Measurements from ENCODE around the gene LTBP2.

LTBP2 gene

DNA sequence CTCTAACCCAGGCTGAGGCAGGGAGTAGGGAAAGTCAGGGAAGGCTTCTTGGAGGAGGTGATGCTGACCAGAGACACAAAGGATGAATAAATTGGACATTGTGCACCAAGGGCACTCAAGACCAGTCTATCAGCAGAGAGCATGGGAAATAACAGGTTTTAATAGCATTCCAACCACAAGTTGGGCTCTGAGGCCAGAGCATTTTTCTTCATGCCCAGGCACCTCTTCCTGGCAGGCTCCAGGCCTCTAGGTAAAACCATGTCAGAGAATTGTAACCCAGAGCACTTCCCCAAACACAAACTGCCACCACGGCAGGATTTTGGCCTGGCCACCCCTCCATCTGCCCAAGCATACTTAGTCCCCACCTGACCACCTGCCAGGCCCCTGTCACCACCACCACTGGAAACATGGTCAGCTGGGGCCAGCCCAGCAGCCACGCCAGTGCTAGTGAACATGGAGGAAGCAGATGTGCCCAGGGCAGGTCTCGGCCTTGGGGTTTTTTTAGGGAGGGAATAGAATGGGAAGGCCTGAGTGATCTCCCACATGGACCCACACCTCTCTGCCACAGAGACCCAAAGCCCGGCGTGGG lies 22.7 kb downstream of the LTBP2 start:
- DNase-seq: no peak

DNA sequence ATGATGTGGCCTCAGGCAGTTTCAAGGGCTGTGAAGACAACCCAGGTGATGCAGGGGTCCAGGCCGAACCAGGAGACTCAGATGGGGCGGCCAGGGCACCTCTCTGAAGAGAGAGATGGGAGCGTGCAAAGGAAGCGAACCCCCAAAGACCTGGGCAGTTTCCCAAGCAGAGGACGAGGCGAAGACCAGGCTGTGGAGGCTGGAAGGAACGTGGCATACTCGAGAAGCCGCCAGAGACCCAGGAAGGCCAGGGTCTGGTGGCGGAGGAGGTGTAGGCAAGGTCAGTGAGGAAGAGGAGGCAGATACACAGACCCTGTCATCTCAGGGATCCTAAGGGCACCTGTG lies 24.7 kb downstream of the LTBP2 start:
- DNase-seq: no peak

DNA sequence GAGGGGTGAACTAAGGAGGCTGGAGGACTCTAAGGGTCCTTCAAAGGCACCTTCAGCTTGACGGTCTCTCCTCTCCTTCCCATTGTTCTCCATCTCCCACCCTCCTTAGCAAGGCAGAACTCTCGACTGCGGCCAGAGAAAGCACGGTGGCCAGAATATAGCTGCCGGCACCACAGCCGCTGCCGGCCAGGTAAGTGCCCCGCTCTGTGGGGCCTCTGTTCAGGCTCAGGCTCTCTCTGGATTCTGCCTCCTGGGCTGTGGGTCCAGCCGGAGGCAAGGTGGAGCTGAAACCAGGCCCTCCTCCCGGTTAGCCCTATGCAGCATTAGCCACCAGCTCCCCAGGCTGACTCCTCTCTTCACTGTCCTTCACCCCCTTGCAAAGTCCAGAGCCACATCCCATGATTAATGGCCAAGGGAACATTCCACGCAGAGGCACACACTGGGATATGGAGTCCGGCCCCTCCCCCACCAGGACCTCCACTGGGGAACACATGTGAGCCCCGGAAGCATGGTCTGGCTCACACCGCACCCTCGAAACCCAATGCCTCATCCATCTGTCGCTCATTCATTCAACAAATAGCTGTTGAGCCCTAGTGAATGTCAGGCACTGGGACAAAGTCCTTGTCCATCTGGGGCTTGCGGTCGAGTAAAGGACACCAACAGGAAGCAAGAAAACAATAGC lies 25.2 kb downstream of the LTBP2 start:
- DNase-seq: no peak

DNA sequence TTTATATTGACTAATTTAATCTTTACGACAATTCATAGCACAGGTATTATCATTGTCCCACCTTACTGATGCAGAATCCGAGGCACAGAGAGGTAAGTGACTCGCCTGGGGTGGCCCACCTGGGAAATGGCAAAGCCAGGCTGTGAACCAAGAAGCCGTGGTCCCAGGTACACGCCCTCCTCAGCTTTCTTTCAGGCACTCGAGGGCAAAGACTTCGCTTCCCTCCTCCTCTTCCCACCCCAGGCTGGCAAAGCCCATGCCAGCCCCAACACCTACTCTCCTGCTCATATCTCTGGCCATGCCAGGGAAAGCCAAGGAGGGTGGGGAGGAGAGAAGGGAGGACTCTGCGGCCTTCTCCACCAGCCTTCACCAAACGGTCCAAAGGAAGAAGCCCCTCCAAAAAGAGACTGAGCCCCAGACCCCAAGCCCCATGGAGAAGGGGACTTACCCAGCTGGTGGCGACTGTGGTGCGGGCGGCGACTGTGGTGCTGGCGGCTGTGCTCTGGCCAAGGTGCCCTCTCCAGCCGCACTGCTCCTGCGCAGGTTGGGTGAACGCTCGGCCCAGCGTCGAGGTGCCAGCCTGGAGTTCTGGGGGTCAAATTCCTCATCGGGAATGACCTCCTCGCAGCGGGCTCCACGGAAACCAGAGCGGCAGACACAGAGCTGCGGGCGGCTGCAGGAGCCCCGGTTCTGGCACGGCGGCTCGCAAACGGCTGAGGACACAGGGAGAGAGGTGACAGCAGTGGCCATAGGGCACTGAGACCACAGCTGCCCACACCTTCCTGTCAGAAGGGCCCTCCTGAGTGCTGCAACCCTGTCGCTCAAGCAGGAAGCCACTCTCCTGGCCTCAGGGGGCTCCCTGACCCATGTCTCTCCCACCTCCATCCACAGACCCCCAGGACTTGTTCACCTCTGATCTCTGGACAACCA lies 26.4 kb downstream of the LTBP2 start:
- DNase-seq: no peak

DNA sequence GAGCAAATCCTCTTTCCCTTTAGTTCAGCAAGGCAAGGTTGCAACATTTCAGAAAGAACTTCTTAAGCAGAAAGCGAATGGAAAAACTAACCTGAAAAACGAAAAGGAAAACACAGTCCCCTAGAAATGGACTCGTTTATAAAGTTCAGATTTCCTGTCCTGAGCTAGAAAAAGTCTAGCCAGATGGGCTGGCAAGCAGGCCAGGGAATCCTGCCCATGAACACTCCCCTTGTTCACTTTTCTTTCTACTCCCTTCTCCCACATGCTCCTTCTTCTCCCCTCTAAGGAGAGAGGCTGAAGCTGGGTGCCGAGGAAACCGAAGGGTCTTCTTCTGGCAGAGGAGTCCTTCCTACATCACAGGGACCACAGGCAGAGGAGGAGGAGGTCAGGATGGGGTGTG lies 27.1 kb downstream of the LTBP2 start:
- DNase-seq: no peak

DNA sequence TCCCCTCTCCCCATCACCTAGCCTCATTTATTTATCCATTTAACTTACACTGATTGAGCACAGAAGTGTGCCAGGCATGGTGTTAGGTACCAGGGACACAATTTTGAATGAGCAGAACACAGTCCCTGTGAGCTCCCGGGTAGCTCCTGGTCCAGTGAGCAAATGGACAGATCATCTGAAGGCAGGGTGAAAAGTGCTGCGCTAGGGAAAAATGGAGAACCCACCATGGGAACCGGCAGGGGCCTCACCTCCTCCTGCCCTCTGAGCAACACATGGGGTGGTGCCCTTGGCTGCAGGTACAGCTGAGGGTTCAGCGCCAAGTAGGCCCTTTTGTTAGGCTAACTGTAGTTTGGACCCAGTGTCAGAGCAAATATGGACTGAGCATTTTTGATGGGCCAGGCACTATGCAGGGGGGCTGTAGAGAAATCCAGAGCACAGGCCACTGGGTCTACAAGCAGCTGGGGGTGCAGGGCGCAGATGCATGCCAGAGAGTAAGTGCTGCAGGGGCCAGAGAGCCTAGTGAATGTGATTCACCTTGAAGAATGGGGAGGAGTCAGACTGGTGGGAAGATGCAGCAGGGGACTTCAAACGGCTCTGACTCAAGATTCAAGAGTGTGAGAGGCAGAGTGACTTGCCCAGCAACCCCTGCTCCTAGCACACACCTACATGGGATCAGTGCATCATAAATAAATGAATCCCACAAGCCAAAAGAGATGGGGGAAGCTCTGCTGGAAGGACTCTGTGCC lies 28.2 kb downstream of the LTBP2 start:
- no peak for DNase-seq

DNA sequence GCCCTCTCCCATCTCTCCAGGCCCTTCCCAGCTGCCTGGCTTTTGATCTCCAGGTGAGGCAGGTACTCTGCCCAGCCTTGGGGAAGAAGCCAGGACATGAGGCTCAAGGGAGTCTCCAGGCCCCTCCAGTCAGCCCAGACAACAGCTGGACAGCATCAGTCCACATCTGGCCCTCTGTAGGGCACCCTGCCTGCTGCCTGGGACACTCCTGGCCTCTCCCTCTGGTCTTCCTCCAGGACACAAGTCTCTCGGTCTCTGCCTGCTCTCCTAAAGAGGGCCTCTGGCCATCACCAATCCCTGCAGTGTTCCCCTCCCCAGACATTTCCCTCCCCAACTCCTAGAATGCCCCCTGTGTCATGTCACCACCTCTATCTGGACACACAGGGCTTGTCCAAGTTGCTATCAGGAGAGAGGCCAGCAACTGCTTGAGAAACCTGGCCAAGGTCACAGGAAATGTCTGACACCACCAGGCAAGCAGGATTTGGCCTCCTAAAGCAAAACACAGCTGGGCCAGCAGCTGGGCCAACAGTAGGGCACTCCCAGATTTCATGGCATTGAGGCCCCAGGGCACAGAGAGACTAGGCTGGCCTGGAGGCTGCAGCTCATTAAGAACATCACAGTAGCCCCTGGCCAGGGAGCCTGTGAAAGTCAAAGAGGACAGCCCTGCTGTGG lies 29.0 kb downstream of the LTBP2 start:
- no peak for DNase-seq

DNA sequence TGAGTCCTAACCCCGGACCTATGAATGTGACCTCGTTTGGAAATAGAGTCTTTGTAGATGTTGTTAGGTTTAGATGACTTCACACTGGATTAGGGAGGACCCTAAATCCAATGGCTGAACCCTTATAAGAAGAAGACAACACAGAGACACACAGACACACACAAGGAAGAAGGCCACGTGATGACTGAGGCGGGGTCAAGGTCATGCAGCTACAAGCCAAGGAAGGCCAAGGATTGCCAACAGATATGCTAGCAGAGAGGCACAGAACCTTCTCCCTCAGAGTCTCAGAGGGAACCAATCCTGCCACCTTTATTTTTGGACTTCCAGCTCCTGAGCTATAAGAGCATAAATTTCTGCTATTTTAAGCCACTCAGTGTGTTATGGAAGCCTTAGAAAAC lies 31.8 kb downstream of the LTBP2 start:
- DNase-seq: no peak

DNA sequence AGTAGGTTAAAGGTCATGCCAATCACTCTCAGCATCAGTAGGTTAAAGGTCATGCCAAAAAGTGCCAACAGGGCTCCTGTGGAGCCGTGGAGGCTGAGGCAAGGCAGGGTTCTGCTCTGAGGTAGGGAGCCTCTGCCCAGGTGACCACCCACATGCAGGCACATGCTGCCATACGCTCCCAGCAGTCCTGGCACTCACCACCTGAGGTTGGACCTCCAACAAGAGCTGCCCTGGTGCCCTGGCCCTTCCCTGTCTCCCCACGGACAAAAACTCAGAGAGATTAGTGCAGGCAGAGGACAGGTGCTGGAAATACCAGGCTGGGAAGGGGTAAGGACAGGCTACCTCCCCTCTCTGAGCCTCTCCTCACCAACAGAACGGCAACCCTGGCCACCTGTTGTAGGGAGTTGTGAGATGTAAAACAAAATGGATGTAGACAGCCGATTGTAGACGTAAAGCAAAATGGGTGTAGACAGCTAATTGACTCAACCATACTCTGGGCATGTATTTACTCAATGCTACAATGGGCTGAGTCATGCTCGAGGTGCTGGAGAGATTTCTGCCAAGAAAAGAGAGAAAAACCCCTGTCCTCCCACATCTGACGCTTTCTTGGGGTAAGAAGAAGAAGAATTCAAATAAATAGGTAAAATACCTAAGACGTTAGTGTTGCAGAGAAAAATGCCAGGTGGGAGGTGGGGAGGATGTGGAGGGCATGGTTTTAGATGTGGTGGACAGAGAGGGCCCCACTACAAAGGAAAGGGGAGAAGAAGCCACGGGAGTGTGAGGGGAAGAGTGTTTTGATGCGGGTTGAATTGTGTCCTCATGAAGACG lies 32.4 kb downstream of the LTBP2 start:
- no peak for DNase-seq

DNA sequence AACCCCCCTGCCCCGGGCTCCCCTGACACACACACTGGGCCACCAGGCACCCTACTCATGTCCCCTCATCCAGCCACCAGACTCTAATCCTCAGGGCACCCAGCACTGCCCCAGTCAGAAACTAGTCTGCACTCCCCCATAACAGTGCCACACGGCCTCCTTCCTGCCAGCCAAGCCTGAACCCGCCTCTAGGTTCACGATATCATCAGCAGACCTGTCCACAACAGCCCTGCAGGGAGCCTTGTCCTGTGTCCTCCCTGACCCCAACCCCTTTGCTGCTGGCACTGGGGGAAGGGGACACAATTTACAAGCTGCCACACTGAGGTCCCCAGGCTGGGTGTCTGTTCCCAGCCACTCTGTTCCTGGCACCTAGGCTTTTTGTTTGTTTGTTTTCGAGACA lies 33.6 kb downstream of the LTBP2 start:
- DNase-seq: no peak

DNA sequence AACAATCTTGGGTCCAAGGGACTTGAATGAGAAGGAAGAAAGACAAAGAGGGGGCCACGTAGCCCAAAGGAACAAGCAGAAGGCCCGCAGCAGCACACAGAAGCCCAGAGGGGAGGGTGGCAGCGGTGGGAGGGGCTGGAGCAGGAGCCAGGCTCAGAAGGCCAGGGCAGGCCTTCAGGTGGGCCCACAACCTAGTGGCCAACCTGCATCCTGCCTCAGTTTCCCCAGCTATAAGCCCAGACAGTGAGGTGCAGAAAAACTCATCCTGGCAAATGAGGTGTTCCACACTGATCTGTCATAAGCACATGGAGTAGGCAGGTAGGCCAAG lies 34.1 kb downstream of the LTBP2 start:
- no peak for DNase-seq

DNA sequence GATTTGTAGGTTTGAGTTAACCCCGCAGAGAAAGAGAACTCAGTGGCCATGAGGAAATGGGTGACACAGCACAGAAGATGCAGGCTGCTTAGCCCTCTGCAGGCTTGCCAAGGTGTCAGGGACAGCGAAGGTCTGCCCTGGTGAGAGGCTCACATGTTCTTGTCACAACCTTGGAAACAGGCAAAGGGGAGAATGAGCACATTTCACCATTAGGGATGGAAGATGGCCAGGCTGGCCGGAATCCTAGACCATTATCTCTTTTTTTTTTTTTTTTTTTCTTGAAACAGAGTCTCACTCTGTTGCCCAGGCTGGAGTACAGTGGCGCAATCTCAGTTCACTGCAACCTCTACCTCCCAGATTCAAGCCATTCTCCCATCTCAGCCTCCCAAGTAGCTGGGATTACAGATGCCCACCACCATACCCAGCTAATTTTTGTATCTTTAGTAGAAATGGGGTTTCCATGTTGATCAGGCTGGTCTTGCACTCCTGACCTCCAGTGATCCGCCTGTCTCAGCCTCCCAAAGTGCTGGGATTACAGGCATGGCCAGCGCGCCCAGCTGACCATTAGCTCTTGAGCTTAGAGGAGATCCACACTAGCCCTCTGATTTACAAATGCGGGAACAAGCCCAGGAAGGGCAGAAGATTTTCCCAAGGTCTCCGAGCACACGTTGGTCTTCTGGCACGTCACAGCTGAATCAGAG lies 34.6 kb downstream of the LTBP2 start:
- DNase-seq: no peak

DNA sequence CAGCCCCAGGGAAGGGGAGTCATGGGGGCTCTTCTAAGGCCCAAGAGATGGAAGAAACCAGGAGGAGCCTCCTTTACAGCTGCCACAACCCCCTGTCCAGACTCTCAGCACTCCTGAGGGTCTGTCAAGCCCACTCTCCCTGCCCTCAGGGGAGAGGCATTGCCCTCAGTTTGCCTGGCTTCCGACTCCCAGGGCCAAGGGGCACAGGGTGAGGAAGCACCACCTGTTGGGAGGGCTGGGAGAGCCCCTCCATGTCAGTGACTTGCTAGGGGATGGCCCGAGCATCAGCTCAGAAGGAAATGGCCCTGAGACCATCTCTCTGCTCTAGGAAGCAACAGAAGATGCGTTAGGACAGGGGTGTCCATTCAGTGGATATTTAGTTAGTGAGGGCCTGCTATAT lies 36.1 kb downstream of the LTBP2 start:
- DNase-seq: no peak

DNA sequence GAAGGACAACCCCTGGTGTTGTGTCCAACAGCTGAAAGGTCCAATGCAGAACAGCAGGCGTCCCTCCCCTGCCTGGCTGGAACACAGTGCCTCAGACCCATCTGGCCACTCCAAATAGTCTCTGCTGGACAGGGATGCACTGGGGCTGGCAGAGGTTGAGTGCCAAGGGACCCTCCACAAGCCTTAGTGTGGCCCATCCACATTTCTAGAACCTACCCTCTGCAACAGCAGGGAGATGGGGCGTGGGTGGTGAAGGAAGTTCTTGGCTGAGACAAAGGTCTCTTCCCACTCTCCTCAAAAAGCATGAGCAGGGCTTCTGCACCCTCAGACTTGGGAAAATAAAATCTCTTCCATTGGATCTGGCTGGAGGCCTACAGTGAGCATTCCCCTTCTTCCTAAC lies 36.5 kb downstream of the LTBP2 start:
- DNase-seq: no peak

DNA sequence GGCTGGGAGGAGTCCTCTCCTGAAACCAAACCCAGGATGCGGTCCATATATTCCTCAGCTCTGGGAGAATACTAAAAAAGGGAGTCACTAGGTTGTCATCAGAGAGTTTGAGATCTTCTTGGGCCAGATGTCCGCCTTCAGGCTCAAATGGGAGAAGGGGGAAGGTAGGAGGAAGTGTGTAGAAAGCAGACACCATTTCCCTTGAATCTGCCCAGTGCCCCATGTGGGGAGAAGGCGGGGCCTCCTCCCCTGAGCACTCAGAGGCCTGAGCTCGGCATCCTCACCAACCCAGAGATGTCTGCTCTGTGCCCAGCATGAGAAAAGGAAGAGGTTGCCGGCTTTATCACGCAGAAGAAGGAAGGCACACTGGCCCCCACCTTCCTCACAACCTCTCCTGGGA lies 37.3 kb downstream of the LTBP2 start:
- DNase-seq: no peak

DNA sequence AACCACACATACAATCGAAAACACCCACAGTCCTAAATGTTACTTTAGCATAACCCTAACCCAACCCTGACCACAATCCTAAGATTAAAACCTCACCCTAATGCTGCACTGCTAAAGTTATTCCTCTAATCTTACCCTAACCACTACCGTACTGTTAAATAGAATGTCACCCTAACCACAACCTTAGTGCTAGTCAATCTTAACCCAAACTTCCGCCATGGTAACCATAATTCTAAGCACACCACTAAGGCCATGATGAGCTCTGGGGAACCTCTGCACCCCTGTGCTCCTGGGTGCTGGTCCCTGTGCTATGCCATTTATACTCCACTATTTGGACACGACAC lies 38.0 kb downstream of the LTBP2 start:
- no peak for DNase-seq

DNA sequence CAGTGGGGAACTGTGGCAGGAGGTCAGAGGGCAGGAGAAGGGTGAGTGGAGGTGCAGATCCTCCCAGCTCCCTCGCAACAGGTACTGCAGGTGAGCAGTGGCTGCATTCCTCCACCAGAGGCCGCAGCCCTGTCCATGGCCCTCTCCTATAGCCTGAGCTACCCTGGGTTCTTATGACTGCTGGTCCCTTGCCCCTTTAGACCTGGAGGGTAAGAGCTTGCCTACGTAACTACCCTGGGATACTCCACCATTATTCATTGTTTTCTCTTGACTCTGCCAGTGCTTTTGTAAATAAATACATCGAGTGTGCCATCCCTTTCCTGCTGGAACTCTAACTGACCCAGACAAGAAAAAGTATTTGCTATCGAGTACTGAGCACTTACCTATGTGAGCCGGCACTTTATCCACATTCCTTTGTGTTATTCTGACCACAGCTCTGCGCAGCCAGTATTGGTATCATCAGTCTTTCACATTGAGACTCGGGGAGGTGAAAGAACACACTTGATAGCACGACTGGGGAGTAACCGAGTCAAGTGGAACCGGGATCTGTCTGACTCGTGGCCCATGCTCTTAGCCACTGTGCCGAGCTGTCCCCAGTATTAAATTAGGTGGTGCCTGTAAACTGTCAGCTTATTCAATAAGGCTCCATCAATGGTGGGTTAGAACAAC lies 38.5 kb downstream of the LTBP2 start:
- DNase-seq: no peak

DNA sequence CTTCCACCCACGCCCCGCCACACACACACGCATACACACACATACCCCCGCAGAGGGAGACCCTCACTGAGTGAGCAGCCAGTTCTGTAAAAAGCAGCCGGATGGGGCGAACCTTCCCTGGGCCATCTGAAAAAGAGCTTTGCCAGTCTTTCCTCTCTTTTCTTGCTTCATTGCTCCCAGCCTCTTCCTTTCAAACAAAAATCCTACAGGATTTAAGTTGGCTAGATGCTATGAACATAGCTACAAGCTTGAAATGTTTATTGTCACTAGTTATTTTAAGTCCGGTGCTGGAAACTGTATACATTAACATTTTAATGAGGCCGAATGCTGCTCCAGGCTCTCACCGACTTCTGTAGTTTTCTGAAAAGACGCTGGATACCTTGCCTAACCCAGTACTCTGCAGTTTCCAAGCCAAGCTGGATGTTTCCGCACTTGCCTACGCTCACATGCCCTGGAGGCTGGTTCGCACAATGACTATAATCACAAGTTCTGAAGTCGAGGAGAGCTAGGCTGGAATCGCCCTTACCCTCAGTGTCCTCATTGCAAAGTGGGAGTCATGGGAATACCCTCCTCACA lies 39.2 kb downstream of the LTBP2 start:
- DNase-seq: no peak

DNA sequence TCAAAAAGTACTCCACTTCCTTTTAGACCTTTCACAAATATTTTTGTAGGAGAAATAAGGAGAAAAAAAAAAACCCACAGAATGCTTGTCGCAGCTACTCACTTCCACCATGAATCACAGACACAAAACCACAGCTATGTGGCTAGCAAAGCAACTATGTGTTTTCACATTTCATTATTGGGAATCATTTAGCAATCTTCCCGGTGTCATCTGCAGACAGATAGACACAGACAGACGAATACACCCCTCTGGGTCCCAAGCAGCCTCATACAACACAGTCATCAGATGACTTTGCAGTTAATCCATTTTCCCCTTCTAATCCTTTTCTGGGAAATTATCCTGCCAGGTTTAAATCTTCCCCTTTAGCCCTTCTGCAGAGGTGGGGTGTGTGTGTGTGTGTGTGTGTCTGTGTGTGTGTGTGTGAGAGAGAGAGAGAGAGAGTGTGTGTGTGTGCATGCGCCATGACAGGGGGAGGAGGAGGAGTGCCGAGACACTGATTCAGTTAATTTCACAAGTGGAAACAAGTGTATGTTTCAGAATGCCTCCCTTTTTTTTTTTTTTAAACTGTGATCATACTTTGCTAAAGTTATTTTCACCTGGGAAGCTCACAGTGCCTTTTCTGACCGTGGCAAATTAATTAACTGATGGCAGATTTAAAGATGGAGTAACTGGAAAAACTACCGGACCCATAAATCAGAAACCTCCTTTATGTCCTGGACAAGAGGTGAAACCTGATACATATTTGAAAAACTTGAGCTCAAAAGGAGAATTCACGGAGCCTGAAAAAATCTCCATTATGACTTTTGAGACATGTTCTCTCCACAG lies 39.9 kb downstream of the LTBP2 start:
- DNase-seq: no peak

DNA sequence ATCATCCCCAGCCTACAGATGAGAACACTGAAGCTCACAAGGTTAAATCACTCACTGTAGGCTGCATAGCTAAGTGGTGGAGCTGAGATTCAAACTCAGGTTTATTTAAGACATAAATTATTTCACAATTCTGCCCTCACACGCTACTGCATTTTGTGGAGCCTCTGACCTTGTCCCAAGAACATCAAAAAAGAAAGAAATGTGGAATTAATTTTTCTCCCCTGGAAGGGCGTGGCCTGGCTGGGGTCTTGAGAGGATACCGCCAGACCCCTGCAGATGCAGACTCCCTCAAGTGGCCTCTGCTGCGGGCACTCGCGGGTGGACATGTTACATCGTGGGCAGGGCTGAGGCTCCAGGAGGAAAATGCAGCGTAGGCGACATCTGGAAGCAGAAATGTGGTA lies 40.6 kb downstream of the LTBP2 start:
- DNase-seq: no peak

Data from effector CD4-positive, alpha-beta T cell (primary cell).